Measurements from ENCODE around the gene LSMEM2. TPM values are rescaled to one million over a fixed set of nuclear protein-coding genes. Genes with fewer than 3 reads are reported as not detected.
A peak's percentile ranks its signal among the peaks of the same experiment; 100 is the strongest.

The LSMEM2 gene
- total and polyA plus RNA-seq, 2 of the 8 experiments (the other 6 are each of a cell fraction or from before 2014, with no cell fraction given) = 0.58 to 0.68 TPM

- TF ChIP-seq RAD21 (IDR thresholded peaks at IDR 0.05 in 1 of 2, conservative IDR thresholded peaks at IDR 0.05 in 1 of 2; ENCODE audit: low read depth in 2 of 2, low read length in 2 of 2) (no peak), CHD1 (IDR thresholded peaks at IDR 0.05; ENCODE audit: low read depth, low read length) (no peak), TCF12 (IDR thresholded peaks at IDR 0.05; ENCODE audit: low read depth, low read length) (no peak), BACH1 (IDR thresholded peaks at IDR 0.05; ENCODE audit: low read length) (no peak), KDM1A (IDR thresholded peaks at IDR 0.05; ENCODE audit: borderline replicate concordance, low read length) (no peak), ASH2L (IDR thresholded peaks at IDR 0.05; ENCODE audit: low read length) (no peak), RFX5 (IDR thresholded peaks at IDR 0.05; ENCODE audit: borderline replicate concordance, low read depth, low read length) (no peak), CREB1 (IDR thresholded peaks at IDR 0.05) (no peak), SRF (IDR thresholded peaks at IDR 0.05; ENCODE audit: low read depth, low read length) (no peak), SIX5 (IDR thresholded peaks at IDR 0.05; ENCODE audit: low read depth, low read length) (no peak), BRCA1 (IDR thresholded peaks at IDR 0.05; ENCODE audit: low read depth, low read length) (no peak), POU5F1 (IDR thresholded peaks at IDR 0.05; ENCODE audit: low read depth, low read length) (no peak), JUN (IDR thresholded peaks at IDR 0.05; ENCODE audit: low read depth, low read length) (no peak), POLR2AphosphoS5 (IDR thresholded peaks at IDR 0.05; ENCODE audit: low read depth, low read length) (no peak), MAFK (IDR thresholded peaks at IDR 0.05; ENCODE audit: low read depth, low read length) (no peak)
- no peak overlapping the region for H3K23ac ChIP-seq (ENCODE audit: insufficient read length)
- H3K4ac ChIP-seq (replicated peaks; ENCODE audit: insufficient read length, low read depth, low read length) = peak overlapping the region; percentile 65
- no peak overlapping the region for H4K5ac ChIP-seq (ENCODE audit: insufficient read length, low read depth, low read length)
- H3K56ac ChIP-seq (replicated peaks; ENCODE audit: insufficient read length, low read depth, low read length) = no peak overlapping the region
- H2AFZ ChIP-seq (ENCODE audit: low read length) = no peak overlapping the region
- peak overlapping the region; percentile 80; the same call in 1 of the 2 replicates for H2BK12ac ChIP-seq (ENCODE audit: low read depth, low read length)
- no peak overlapping the region for H3K9ac ChIP-seq (replicated peaks in 1 of 4; ENCODE audit: extremely low read depth in 1 of 4, low read depth in 3 of 4, low read length in 3 of 4)
- H3K27ac ChIP-seq (ENCODE audit: low read depth, low read length) = no peak overlapping the region
- 90% methylated on average over 8 of the region's 8 CpGs; no CpG with 5 or more reads in 1 of the 2 experiments for WGBS, 2 experiments (ENCODE audit: extremely low coverage in 1 of 2, insufficient coverage in 1 of 2, insufficient read length in 1 of 2, insufficient replicate concordance in 2 of 2, low coverage in 1 of 2, low lambda C conversion rate in 2 of 2, missing lambda C conversion rate in 1 of 2)
- H4K8ac ChIP-seq (ENCODE audit: extremely low read depth, insufficient read depth, low read length) = peak overlapping the region; percentile 57
- no peak overlapping the region for H3K4me3 ChIP-seq (ENCODE audit: extremely low read depth in 1 of 4, insufficient read depth in 2 of 4, low read depth in 3 of 4, low read length in 4 of 4)
- peak overlapping the region; percentile 68 for H4K91ac ChIP-seq (replicated peaks; ENCODE audit: insufficient read length, low read length)
- peaks cover 0 to 45% (median 35%) of the 10 kb centered on the region in 4 experiments; a peak in 6 of 7 replicates for H3K4me1 ChIP-seq (replicated peaks in 1 of 4; ENCODE audit: control insufficient read depth in 3 of 4, insufficient read depth in 4 of 4, low read length in 3 of 4)
- POLR2A ChIA-PET (ENCODE audit: partially characterized antibody) = interaction anchor here (4.4 kb wide), 1 partner anchor 10 kb away, joined by 35 read pairs; no protein-coding TSS in a partner anchor
- no peak for DNase-seq (ENCODE audit: low read depth in 1 of 2, low spot score in 2 of 2)
- H2BK20ac ChIP-seq (ENCODE audit: low read length) = peak overlapping the region; percentile 61; the same call in 1 of the 2 replicates
- no peaks in the 10 kb centered on the region for H3K79me2 ChIP-seq (ENCODE audit: control insufficient read depth in 1 of 2, insufficient read depth in 2 of 2, low read length in 2 of 2)
- H2BK120ac ChIP-seq (replicated peaks; ENCODE audit: low read depth, low read length) = no peak overlapping the region
- no peaks in the 10 kb centered on the region for H3K36me3 ChIP-seq (ENCODE audit: control insufficient read depth in 2 of 4, insufficient read depth in 4 of 4, low read length in 3 of 4)
- peak overlapping the region; percentile 48 for H3K18ac ChIP-seq (ENCODE audit: extremely low read depth, low read length)
- no peaks in the 10 kb centered on the region for H3K9me3 ChIP-seq (ENCODE audit: insufficient read depth in 2 of 2, low read depth in 1 of 2, low read length in 1 of 2)
- peak overlapping the region; percentile 99; the same call in 1 of the 2 replicates for H2BK15ac ChIP-seq (ENCODE audit: low read length)
- CTCF ChIA-PET (ENCODE audit: partially characterized antibody) = interaction anchor here (0.5 to 53.5 kb wide), 8 partner anchors 12 to 1521 kb away, joined by 3 to 2149 read pairs (median 26); partner anchors contain the start of genes GNAI2, IFRD2 and SLC38A3
- H2BK5ac ChIP-seq (ENCODE audit: low read depth, low read length) = peak overlapping the region; percentile 39; the same call in 1 of the 2 replicates
- H3K23me2 ChIP-seq (ENCODE audit: low read depth, low read length) = peaks cover 2% of the 10 kb centered on the region; the same call in 1 of the 2 replicates
- no peak overlapping the region for H3K14ac ChIP-seq (ENCODE audit: insufficient read length)
- 0 out of 4 replicates have a peak overlapping the region, but pooled peaks of 1 of the 2 experiments have one; percentile 28 for H3K4me2 ChIP-seq (ENCODE audit: insufficient read depth in 1 of 2, low read depth in 2 of 2, low read length in 2 of 2)
- H4K20me1 ChIP-seq (replicated peaks in 1 of 2; ENCODE audit: control insufficient read depth in 1 of 2, insufficient read depth in 2 of 2, low read length in 2 of 2) = peaks cover 0 to 1% of the 10 kb centered on the region in 2 experiments
- H3K27me3 ChIP-seq (replicated peaks in 1 of 4; ENCODE audit: control insufficient read depth in 3 of 4, extremely low read depth in 1 of 4, insufficient read depth in 3 of 4, low read length in 3 of 4) = peaks cover 14 to 25% (median 20%) of the 10 kb centered on the region in 4 experiments
- peak overlapping the region; percentile 2 for H2AK5ac ChIP-seq (ENCODE audit: low read depth, low read length)
- FAIRE-seq = no peak
- no peaks in the 10 kb centered on the region for H3K79me1 ChIP-seq (ENCODE audit: low read depth, low read length)
These were observed 8.9 kb upstream of the LSMEM2 start for GRCh38 chr3:50269977-50270413.
